HepG2 (cell line): Measurements from ENCODE around the gene SEC14L2. TPM values are rescaled to one million over a fixed set of nuclear protein-coding genes. Genes with fewer than 3 reads are reported as not detected.

Experiments
- ARNT2 ChIP-seq: sonication (generic); formaldehyde crosslinking; IDR thresholded peaks from 2 replicates; pipeline ENCODE4 v1.8.0; 2022; ENCODE audit warnings: mild to moderate bottlenecking, low read depth, missing genetic modification reagents, moderate library complexity
- ATF6 ChIP-seq: sonication (generic); formaldehyde crosslinking; conservative IDR thresholded peaks from 2 replicates; pipeline ENCODE4 v1.4.0; 2020; ENCODE audit warnings: missing genetic modification reagents
- ZNF678 ChIP-seq: sonication (generic); formaldehyde crosslinking; IDR thresholded peaks from 2 replicates; pipeline ENCODE4 v1.4.0; 2020; ENCODE audit warnings: mild to moderate bottlenecking, missing genetic modification reagents
- polyA plus RNA-seq, 8 experiments: library from polyadenylated mRNA; depleted of rRNA in 3 of 8; stranded (reverse) in 7 of 8; unstranded in 1 of 8; fragments of >200 nt; fragmentation: Illumina TruSeq in 4 of 8; extraction: Trizol in 4 of 8; gene quantifications; 2 replicates each; pipeline versions ENCODE4 v1.2.1 to v1.2.3, GENCODE V29; 2011 to 2016; ENCODE audit warnings: low read depth in 4 of 8, missing spikeins in 1 of 8, mixed read lengths in 1 of 8; ENCODE audit not compliant: insufficient read depth in 1 of 8
- total RNA-seq, 5 experiments: library from RNA; depleted of rRNA; stranded (reverse); fragments of >200 nt; fragmentation: Illumina TruSeq; extraction: Trizol; gene quantifications; 2 replicates each; pipeline ENCODE4 v1.2.3, GENCODE V29; 2016; ENCODE audit warnings: low read depth in 1 of 5
- TF ChIP-seq, protein P1 (sequence below): sonication (generic); formaldehyde crosslinking; IDR thresholded peaks from 2 replicates; pipeline ENCODE4 v1.4.0; 2020; ENCODE audit warnings: missing genetic modification reagents
- TF ChIP-seq, protein P2 (sequence below): sonication (generic); formaldehyde crosslinking; IDR thresholded peaks from 2 replicates; pipeline ENCODE4 v1.9.0; 2021; ENCODE audit warnings: missing genetic modification reagents, borderline replicate concordance
- TF ChIP-seq, protein P3 (sequence below): sonication (generic); formaldehyde crosslinking; IDR thresholded peaks from 2 replicates; pipeline ENCODE4 v1.4.0; 2020; ENCODE audit warnings: mild to moderate bottlenecking, low read depth, missing genetic modification reagents
- TF ChIP-seq, protein P4 (sequence below): sonication (generic); formaldehyde crosslinking; IDR thresholded peaks from one replicate; pipeline ENCODE4 v1.5.1; 2020; ENCODE audit warnings: mild to moderate bottlenecking, missing genetic modification reagents; ENCODE audit errors: not compliant biosample characterization

SEC14L2 gene
- total and polyA plus RNA-seq, 2 of the 13 experiments (the other 11 are each of a cell fraction or from before 2014, with no cell fraction given) = 4.1 to 5.1 TPM

DNA sequence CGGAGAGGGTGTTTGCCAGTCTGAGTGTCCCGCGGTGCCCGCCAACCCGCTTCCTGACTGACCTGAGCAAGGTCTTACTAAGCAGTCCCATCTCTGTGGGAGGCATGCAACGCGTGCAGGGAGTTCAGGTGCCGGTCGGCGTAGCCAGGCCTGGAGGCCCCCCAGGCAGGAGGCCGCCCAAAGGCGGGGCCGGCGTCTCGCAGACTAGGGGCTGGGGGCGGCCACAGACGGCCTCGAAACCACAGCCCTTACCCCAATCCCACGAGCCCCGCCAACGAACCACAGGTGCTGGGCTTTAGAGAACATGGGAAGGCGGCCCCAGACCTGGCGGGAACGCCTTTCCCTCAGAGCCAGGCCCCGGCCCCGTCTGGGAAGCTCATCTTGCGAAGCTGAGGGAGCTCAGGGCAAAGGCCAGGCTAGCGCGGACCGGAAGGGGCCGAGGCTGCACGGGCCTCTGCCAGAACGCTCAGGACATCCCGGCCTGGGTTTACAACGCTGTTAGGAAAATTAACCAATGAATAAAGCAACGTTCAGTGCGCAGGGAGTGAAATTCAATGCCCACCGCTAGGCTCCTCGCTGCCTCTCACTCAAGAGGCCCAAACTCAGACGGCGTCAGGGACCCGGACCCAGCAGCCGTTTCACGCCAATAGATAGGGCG lies 26.6 kb downstream of the SEC14L2 start (continued):
- TF ChIP-seq, protein P1, sequence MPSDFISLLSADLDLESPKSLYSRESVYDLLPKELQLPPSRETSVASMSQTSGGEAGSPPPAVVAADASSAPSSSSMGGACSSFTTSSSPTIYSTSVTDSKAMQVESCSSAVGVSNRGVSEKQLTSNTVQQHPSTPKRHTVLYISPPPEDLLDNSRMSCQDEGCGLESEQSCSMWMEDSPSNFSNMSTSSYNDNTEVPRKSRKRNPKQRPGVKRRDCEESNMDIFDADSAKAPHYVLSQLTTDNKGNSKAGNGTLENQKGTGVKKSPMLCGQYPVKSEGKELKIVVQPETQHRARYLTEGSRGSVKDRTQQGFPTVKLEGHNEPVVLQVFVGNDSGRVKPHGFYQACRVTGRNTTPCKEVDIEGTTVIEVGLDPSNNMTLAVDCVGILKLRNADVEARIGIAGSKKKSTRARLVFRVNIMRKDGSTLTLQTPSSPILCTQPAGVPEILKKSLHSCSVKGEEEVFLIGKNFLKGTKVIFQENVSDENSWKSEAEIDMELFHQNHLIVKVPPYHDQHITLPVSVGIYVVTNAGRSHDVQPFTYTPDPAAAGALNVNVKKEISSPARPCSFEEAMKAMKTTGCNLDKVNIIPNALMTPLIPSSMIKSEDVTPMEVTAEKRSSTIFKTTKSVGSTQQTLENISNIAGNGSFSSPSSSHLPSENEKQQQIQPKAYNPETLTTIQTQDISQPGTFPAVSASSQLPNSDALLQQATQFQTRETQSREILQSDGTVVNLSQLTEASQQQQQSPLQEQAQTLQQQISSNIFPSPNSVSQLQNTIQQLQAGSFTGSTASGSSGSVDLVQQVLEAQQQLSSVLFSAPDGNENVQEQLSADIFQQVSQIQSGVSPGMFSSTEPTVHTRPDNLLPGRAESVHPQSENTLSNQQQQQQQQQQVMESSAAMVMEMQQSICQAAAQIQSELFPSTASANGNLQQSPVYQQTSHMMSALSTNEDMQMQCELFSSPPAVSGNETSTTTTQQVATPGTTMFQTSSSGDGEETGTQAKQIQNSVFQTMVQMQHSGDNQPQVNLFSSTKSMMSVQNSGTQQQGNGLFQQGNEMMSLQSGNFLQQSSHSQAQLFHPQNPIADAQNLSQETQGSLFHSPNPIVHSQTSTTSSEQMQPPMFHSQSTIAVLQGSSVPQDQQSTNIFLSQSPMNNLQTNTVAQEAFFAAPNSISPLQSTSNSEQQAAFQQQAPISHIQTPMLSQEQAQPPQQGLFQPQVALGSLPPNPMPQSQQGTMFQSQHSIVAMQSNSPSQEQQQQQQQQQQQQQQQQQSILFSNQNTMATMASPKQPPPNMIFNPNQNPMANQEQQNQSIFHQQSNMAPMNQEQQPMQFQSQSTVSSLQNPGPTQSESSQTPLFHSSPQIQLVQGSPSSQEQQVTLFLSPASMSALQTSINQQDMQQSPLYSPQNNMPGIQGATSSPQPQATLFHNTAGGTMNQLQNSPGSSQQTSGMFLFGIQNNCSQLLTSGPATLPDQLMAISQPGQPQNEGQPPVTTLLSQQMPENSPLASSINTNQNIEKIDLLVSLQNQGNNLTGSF (CRISPR knock-in tag) = peak; percentile 89
- TF ChIP-seq ZNF678 (CRISPR knock-in tag) = peak; percentile 77; the same call in 1 of the 2 replicates
- TF ChIP-seq, protein P2, sequence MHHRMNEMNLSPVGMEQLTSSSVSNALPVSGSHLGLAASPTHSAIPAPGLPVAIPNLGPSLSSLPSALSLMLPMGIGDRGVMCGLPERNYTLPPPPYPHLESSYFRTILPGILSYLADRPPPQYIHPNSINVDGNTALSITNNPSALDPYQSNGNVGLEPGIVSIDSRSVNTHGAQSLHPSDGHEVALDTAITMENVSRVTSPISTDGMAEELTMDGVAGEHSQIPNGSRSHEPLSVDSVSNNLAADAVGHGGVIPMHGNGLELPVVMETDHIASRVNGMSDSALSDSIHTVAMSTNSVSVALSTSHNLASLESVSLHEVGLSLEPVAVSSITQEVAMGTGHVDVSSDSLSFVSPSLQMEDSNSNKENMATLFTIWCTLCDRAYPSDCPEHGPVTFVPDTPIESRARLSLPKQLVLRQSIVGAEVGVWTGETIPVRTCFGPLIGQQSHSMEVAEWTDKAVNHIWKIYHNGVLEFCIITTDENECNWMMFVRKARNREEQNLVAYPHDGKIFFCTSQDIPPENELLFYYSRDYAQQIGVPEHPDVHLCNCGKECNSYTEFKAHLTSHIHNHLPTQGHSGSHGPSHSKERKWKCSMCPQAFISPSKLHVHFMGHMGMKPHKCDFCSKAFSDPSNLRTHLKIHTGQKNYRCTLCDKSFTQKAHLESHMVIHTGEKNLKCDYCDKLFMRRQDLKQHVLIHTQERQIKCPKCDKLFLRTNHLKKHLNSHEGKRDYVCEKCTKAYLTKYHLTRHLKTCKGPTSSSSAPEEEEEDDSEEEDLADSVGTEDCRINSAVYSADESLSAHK (CRISPR knock-in tag) = no peak
- peak; percentile 79 for TF ChIP-seq ARNT2 (CRISPR knock-in tag)
- TF ChIP-seq, protein P3, sequence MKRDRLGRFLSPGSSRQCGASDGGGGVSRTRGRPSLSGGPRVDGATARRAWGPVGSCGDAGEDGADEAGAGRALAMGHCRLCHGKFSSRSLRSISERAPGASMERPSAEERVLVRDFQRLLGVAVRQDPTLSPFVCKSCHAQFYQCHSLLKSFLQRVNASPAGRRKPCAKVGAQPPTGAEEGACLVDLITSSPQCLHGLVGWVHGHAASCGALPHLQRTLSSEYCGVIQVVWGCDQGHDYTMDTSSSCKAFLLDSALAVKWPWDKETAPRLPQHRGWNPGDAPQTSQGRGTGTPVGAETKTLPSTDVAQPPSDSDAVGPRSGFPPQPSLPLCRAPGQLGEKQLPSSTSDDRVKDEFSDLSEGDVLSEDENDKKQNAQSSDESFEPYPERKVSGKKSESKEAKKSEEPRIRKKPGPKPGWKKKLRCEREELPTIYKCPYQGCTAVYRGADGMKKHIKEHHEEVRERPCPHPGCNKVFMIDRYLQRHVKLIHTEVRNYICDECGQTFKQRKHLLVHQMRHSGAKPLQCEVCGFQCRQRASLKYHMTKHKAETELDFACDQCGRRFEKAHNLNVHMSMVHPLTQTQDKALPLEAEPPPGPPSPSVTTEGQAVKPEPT (CRISPR knock-in tag) = peak; percentile 83
- TF ChIP-seq ATF6 (CRISPR knock-in tag) = no peak
- TF ChIP-seq, protein P4, sequence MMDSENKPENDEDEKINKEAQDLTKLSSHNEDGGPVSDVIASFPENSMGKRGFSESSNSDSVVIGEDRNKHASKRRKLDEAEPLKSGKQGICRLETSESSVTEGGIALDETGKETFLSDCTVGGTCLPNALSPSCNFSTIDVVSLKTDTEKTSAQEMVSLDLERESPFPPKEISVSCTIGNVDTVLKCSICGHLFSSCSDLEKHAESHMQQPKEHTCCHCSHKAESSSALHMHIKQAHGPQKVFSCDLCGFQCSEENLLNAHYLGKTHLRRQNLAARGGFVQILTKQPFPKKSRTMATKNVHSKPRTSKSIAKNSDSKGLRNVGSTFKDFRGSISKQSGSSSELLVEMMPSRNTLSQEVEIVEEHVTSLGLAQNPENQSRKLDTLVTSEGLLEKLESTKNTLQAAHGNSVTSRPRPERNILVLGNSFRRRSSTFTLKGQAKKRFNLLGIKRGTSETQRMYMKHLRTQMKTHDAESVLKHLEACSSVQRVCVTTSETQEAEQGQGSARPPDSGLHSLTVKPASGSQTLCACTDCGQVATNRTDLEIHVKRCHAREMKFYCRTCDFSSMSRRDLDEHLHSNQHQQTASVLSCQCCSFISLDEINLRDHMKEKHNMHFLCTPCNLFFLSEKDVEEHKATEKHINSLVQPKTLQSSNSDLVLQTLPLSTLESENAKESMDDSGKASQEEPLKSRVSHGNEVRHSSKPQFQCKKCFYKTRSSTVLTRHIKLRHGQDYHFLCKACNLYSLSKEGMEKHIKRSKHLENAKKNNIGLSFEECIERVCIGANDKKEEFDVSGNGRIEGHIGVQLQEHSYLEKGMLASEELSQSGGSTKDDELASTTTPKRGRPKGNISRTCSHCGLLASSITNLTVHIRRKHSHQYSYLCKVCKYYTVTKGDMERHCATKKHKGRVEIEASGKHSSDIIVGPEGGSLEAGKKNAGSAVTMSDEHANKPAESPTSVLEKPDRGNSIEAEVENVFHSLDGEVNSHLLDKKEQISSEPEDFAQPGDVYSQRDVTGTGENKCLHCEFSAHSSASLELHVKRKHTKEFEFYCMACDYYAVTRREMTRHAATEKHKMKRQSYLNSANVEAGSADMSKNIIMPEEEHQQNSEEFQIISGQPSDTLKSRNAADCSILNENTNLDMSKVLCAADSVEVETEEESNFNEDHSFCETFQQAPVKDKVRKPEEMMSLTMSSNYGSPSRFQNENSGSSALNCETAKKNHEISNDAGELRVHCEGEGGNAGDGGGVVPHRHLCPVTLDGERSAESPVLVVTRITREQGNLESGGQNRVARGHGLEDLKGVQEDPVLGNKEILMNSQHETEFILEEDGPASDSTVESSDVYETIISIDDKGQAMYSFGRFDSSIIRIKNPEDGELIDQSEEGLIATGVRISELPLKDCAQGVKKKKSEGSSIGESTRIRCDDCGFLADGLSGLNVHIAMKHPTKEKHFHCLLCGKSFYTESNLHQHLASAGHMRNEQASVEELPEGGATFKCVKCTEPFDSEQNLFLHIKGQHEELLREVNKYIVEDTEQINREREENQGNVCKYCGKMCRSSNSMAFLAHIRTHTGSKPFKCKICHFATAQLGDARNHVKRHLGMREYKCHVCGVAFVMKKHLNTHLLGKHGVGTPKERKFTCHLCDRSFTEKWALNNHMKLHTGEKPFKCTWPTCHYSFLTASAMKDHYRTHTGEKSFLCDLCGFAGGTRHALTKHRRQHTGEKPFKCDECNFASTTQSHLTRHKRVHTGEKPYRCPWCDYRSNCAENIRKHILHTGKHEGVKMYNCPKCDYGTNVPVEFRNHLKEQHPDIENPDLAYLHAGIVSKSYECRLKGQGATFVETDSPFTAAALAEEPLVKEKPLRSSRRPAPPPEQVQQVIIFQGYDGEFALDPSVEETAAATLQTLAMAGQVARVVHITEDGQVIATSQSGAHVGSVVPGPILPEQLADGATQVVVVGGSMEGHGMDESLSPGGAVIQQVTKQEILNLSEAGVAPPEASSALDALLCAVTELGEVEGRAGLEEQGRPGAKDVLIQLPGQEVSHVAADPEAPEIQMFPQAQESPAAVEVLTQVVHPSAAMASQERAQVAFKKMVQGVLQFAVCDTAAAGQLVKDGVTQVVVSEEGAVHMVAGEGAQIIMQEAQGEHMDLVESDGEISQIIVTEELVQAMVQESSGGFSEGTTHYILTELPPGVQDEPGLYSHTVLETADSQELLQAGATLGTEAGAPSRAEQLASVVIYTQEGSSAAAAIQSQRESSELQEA (CRISPR knock-in tag) = peak; percentile 76
